Measurements from ENCODE around the gene FXR2.

DNA sequence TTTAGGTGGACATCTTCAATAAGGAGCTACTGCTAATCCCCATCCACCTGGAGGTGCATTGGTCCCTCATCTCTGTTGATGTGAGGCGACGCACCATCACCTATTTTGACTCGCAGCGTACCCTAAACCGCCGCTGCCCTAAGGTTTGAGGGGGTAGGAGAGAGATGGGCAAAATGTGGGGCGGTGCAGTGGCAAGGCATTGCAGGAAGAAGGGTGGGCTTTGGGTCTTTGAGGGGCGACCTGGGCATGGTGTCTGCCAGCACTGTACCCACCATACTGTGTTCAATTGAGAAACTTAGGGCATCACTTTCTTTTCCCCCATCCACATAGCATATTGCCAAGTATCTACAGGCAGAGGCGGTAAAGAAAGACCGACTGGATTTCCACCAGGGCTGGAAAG, 44.3 kb downstream of the FXR2 start:
- TF ChIP-seq ZNF677 (tag by site-specific recombination; IDR thresholded peaks at IDR 0.05) (no peak), ZNF621 (tag by site-specific recombination; IDR thresholded peaks at IDR 0.05) (no peak), ZNF510 (tag by site-specific recombination; IDR thresholded peaks at IDR 0.05; ENCODE audit: insufficient replicate concordance) (no peak), PBX3 (CRISPR knock-in tag; IDR thresholded peaks at IDR 0.05) (no peak), ZNF394 (tag by site-specific recombination; IDR thresholded peaks at IDR 0.05; ENCODE audit: borderline replicate concordance) (no peak), ZNF747 (tag by site-specific recombination; IDR thresholded peaks at IDR 0.05) (no peak), ZNF777 (tag by site-specific recombination; IDR thresholded peaks at IDR 0.05; ENCODE audit: borderline replicate concordance) (no peak), ZNF280C (tag by site-specific recombination; IDR thresholded peaks at IDR 0.05) (no peak), ZNF707 (tag by site-specific recombination; IDR thresholded peaks at IDR 0.05) (no peak), REPIN1 (tag by site-specific recombination; IDR thresholded peaks at IDR 0.05; ENCODE audit: low read depth) (no peak), ZNF473 (tag by site-specific recombination; IDR thresholded peaks at IDR 0.05) (no peak), ATF2 (tag by site-specific recombination; IDR thresholded peaks at IDR 0.05; ENCODE audit: low read depth) (no peak)
- TF ChIP-seq, protein P1, sequence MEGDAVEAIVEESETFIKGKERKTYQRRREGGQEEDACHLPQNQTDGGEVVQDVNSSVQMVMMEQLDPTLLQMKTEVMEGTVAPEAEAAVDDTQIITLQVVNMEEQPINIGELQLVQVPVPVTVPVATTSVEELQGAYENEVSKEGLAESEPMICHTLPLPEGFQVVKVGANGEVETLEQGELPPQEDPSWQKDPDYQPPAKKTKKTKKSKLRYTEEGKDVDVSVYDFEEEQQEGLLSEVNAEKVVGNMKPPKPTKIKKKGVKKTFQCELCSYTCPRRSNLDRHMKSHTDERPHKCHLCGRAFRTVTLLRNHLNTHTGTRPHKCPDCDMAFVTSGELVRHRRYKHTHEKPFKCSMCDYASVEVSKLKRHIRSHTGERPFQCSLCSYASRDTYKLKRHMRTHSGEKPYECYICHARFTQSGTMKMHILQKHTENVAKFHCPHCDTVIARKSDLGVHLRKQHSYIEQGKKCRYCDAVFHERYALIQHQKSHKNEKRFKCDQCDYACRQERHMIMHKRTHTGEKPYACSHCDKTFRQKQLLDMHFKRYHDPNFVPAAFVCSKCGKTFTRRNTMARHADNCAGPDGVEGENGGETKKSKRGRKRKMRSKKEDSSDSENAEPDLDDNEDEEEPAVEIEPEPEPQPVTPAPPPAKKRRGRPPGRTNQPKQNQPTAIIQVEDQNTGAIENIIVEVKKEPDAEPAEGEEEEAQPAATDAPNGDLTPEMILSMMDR (tag by site-specific recombination; IDR thresholded peaks at IDR 0.05): no peak
- TF ChIP-seq, protein P2, sequence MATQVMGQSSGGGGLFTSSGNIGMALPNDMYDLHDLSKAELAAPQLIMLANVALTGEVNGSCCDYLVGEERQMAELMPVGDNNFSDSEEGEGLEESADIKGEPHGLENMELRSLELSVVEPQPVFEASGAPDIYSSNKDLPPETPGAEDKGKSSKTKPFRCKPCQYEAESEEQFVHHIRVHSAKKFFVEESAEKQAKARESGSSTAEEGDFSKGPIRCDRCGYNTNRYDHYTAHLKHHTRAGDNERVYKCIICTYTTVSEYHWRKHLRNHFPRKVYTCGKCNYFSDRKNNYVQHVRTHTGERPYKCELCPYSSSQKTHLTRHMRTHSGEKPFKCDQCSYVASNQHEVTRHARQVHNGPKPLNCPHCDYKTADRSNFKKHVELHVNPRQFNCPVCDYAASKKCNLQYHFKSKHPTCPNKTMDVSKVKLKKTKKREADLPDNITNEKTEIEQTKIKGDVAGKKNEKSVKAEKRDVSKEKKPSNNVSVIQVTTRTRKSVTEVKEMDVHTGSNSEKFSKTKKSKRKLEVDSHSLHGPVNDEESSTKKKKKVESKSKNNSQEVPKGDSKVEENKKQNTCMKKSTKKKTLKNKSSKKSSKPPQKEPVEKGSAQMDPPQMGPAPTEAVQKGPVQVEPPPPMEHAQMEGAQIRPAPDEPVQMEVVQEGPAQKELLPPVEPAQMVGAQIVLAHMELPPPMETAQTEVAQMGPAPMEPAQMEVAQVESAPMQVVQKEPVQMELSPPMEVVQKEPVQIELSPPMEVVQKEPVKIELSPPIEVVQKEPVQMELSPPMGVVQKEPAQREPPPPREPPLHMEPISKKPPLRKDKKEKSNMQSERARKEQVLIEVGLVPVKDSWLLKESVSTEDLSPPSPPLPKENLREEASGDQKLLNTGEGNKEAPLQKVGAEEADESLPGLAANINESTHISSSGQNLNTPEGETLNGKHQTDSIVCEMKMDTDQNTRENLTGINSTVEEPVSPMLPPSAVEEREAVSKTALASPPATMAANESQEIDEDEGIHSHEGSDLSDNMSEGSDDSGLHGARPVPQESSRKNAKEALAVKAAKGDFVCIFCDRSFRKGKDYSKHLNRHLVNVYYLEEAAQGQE (tag by site-specific recombination; IDR thresholded peaks at IDR 0.05): no peak
